ENCODE results near the gene SYT3.
"Not testable (repeated sequence)": the region's sequence is repeated elsewhere in the genome, so short reads cannot be mapped to it uniquely, and the experiment has no call there.

Gene SYT3

DNA sequence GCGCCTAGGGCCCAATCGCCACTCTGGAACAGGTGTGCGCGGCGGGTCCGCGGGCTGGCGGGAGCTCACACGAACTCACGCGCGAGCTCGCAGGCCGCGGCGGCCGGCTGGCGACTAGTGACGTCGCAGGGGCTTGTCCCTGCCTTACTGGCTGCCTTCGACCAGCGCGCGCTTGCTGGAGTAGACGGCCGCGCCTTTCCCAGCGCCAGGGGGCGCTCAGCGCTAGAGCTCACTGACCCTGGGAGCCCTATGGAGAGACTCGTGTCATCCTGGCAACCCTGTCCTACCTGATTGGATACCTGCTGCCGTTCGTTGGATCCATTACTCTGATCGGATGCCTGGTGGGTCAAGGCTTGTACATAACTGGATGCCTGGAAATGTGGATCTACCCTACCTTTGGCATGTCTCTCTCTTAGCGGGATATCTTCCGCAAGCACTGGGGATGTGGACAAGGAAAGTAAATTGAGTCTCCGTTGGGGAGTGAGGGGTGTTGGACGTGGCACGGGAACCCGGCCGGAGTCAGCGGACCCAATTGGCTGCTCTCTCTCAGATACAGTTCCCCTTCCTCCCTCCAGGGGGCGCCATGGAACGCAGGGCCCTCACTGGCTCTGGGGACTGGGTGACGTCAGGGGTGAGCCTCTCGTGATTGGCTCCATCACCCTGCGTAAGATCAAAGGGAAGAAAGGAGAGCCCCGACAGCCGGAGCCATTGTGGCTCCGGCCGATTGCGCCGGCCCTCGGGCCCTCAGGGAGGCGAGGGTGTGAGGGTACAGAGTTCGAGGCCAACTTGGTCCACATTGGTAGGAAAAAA lies 35.2 kb downstream of the SYT3 start:
- in situ Hi-C loops (cut with MboI; ENCODE audit: low sequenced_read_pairs) = not testable (repeated sequence)

DNA sequence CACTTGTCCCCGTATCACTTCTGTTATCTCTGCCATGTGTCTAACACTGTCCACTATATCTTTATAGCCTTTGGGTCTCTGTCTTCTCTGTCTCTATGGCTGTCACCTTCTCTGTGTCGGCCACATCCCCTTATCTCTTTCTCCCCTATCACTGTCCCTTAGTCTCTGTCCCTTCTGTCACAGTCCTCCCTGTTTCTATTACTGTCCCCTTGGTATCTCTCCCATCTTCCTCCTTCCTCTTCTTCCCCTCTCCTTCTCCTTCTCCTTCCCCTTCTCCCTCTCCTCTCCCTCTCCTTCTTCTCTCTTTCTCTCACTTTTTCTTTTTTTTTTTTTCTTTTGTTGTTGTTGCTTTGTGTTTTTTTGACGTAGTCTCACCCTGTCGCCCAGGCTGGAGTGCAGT lies 36.7 kb downstream of the SYT3 start:
- in situ Hi-C loops (cut with MboI; ENCODE audit: low sequenced_read_pairs) = no loop called here

DNA sequence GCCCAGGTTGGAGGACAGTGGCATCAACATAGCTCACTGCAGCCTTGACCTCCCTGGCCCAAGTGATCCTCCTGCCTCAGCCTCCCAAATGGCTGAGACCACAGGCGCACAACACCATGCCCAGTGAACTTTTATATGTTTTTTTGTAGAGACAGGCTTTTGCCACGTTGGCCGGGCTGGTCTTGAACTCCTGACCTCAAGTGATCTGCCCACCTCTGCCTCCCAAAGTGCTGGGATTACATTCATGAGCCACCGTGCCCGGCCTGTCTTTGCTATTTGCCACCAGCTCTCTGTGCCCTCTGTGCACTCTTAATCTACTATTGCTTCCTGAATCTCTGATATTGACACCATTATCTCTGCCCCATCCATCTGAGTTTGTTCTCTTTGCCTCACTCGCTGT lies 37.2 kb downstream of the SYT3 start:
- in situ Hi-C loops (cut with MboI; ENCODE audit: low sequenced_read_pairs) = no loop called here

DNA sequence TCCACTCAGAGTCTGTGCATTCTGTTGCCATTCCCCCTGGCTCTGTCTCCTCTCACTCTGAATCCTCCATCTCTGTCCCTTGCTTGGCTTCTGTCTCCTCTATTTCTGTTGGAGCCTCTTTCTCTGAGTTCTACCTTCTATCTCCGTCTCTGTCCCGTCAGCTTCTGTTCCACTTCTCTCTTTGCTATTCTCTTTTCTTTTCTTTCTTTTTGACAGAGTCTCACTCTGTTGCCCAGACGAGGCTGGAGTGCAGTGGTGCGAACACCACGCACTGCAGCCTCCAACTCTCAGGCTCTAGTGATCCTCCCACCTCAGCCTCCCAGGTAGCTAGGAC lies 37.6 kb downstream of the SYT3 start:
- in situ Hi-C loops (cut with MboI; ENCODE audit: low sequenced_read_pairs) = no loop called here

DNA sequence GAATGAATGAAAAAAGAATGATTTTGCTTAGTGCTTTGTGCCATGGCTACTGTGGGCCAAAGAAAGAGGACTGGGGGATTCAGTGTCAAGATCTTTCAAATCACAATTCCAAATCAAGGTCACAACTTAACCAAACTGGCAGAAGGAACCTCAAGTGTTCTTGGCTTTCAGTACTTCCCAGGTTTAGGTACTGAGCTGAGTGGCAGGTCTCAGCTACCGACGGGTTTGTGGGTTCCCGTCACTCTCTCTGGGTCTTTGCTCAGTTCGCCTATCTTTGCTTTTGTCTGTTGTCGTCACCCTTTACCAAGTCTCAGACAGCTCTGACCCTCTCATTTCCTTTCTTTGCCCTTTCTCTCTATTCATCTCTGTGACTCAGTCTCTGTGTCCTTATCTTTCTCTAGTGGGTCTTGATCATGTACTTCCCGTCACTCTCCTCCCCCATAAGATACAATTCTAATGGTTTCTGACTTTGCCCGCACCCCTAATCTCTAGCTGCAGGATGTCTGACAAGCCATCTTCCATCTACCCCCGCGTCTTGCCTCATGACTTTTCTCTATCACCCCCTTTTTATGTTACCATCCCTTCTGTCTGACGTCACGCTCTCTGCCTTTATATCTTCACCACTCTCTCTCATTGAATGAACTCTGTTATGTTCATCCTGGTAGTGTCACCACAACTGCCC lies 38.1 kb downstream of the SYT3 start:
- in situ Hi-C loops (cut with MboI; ENCODE audit: low sequenced_read_pairs) = no loop called here

DNA sequence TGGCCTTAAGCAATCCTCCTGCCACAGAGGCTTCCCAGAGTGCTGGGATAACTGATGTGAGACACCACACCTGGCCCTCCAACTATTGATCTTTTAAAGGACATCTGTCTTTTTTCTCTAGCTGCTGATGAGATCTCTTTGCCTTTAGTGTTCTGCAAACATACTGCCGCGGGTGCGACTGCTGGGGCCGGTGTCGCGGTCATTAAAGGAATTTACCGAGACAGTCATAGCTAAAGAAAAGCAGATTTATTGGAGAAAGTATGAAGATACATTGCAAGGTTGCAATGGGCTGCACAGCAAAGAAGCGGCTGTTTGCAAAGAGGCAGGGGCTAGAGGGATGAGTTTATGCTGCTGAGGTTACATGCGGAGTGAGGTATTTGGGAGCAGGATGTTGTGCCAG lies 40.3 kb downstream of the SYT3 start:
- in situ Hi-C loops (cut with MboI; ENCODE audit: low sequenced_read_pairs) = no loop called here

DNA sequence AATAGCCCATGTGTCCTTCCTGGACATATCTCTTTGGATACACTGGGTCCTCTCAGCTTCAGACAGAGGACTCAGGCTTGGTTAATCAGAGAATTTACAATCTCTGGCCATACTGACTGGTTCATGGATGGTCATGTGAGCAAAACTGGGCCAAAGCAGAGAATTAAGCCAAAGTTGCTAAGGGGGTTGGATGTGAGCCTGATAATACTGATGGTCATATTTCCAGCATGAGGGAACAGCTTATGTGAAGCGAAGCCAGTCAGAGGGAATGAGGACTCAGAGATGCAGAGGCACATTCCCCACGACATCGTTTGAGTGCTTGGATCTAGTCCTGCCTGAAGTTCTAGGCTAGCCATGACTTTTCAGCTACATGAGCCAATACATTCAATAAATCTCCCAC lies 49.5 kb downstream of the SYT3 start:
- in situ Hi-C loops (cut with MboI; ENCODE audit: low sequenced_read_pairs) = no loop called here

DNA sequence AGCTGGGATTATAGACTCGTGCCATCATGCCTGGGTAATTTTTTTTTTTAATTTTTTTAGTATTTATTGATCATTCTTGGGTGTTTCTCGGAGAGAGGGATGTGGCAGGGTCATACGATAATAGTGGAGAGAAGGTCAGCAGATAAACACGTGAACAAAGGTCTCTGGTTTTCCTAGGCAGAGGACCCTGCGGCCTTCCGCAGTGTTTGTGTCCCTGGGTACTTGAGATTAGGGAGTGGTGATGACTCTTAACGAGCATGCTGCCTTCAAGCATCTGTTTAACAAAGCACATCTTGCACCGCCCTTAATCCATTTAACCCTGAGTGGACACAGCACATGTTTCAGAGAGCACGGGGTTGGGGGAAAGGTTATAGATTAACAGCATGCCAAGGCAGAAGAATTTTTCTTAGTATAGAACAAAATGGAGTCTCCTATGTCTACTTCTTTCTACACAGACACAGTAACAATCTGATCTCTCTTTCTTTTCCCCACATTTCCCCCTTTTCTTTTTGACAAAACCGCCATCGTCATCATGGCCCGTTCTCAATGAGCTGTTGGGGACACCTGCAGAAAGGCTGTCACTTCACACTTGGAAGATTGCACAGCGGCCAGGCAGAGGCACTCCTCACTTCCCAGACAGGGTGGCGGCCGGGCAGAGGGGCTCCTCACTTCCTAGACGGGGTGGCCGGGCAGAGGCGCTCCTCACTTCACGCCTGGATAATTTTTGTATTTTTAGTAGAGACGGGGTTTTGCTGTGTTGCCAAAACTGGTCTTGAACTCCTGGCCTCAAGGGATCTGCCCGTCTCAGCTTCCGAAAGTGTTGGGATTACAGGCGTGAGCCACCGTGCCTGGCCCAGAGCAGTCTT lies 57.7 kb downstream of the SYT3 start:
- in situ Hi-C loops (cut with MboI; ENCODE audit: low sequenced_read_pairs) = not testable (repeated sequence)

DNA sequence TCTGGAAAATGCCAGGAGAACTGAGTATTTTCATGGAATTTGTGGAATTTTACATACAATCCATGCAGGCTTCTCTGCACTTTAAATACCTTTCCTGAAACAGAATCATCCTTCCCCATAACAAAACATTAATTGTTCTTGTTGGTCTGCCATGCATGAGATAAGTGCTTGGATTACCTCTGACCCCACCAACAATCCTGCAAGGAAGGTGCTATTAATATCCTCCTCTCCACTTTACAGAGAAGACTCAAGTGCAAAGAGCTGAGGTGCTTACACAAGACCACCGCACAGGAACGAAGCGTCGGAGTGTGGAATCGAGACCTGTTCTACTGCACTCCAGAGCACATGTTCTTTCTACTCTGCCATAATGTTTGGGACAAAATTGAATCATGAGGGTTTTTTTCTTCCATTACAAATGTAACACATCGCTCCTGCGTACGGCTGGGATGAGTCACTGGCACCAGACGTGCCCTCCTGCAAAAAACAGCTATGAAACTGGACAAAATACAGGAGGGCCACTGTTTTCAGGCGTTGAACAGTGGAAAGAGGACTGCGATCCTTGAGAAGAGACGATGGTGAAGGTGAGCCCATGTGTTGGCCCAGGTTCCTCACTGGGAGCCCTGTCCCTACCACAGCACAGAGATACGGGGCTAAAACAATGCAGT lies 58.6 kb downstream of the SYT3 start:
- in situ Hi-C loops (cut with MboI; ENCODE audit: low sequenced_read_pairs) = no loop called here

DNA sequence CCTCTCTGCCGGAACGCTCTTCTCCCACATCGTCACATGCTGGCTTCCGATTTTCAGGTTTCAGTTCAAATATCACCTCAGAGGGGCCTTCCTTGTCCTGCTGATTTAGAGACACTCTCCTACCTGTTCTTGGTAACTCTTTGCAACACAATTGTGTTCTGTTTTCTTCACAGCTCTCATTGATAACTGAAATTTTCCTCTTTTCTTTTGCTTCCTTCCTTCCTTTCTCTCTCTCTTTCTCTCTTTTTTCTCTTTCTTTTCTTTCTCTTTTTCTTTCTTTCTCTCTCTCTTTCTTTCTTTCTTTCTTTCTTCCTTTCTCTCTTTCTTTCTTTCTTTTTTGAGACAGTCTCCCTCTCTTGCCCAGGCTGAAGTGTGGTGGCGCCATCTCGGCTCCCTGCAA lies 59.4 kb downstream of the SYT3 start:
- in situ Hi-C loops (cut with MboI; ENCODE audit: low sequenced_read_pairs) = no loop called here

DNA sequence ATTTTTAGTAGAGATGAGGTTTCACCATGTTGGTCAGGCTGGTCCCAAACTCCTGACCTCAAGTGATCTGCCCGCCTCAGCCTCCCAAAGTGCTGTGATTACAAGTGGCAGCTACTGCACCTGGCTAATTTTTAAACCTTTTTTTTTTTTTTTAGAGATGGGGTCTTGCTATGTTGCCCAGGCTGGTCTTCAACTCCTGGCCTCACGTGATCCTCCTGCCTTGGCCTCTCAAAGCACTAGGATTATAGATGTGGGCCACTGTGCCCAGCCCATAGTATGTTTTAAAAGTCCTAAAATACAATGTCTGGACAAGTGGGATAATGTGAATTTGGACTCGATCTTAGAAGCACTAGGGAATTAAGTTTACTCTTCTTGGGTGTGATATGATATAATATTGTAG lies 62.9 kb downstream of the SYT3 start:
- in situ Hi-C loops (cut with MboI; ENCODE audit: low sequenced_read_pairs) = not testable (repeated sequence)

DNA sequence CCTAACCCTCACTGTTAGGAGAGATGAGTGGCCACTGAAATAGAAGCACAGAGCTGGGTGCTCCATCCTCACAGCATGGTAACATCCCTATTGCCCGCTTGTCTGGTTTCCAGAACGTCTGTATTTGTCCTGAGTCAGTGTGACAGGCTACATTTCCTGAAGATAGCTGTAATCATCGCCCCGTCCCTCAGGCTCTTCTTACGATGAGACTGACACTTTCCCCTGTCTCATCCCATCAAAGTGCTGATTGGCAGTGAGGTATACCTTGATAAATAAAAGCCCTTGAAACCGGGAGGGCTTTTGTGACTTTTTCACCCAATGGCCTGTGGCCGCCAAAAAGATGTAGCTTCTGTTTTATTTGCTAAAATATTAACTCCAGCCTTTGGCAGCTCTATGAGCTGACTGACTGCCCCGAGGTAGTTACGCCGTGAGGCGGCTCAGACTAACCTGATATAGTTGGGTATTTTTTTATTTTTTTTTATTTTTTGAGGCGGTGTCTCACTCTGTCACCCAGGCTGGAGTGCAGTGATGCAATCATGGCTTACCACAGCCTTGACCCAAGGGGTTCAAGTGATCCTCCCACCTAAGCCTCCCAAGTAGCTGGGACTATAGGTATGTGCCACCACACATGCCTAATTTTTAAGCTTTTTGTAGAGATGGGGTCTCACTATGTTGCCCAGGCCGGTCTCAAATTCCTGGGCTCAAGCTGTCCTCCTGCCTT lies 65.8 kb downstream of the SYT3 start:
- in situ Hi-C loops (cut with MboI; ENCODE audit: low sequenced_read_pairs) = no loop called here

All from HL-60/S4 treated with phorbol 12-myristate 13-acetate at 8.2 ng/mL for 4 days and 3 days (cell line).